Osteoblast (primary cell): ENCODE measurements around the gene MUC5B. TPM values are rescaled to one million over a fixed set of nuclear protein-coding genes. Genes with fewer than 3 reads are reported as not detected.

Experiments
- DNase-seq: peaks from one replicate; pipeline ENCODE4 v3.0.0; 2011; ENCODE audit warnings: low spot score, mixed read lengths; ENCODE audit not compliant: insufficient read length; ENCODE audit errors: missing footprints
- H2AFZ ChIP-seq: 2 replicates; pipeline ENCODE4 v1.6.0; 2011; ENCODE audit warnings: mild to moderate bottlenecking, low read length
- H3K27ac ChIP-seq: 2 replicates; pipeline ENCODE4 v1.5.1; 2011; ENCODE audit warnings: mild to moderate bottlenecking, low read depth, low read length, moderate library complexity
- H3K27me3 ChIP-seq: 2 replicates; pipeline ENCODE4 v1.6.0; 2012; ENCODE audit warnings: mild to moderate bottlenecking, control low read depth, inconsistent platforms, low read length, moderate library complexity; ENCODE audit not compliant: insufficient read depth
- H3K36me3 ChIP-seq: 2 replicates; pipeline ENCODE4 v1.5.1; 2011; ENCODE audit warnings: mild to moderate bottlenecking, low read length, control low read depth, moderate library complexity; ENCODE audit not compliant: insufficient read depth
- H3K4me1 ChIP-seq: 2 replicates; pipeline ENCODE4 v1.5.1; 2011; ENCODE audit warnings: mild to moderate bottlenecking, low read length, control low read depth, moderate library complexity; ENCODE audit not compliant: insufficient read depth
- H3K4me2 ChIP-seq: 2 replicates; pipeline ENCODE4 v1.6.0; 2011; ENCODE audit warnings: mild to moderate bottlenecking, low read length; ENCODE audit not compliant: insufficient read depth
- H3K4me3 ChIP-seq: fragments of 200-600 bp; sonication (generic); 3 replicates; pipeline ENCODE4 v1.5.1; 2012; ENCODE audit warnings: mild to moderate bottlenecking, low read length, inconsistent platforms; ENCODE audit not compliant: insufficient read depth
- H3K79me2 ChIP-seq: 2 replicates; pipeline ENCODE4 v1.6.0; 2012; ENCODE audit warnings: mild to moderate bottlenecking, low read length, control low read depth, inconsistent platforms; ENCODE audit not compliant: insufficient read depth
- H3K9me3 ChIP-seq: 2 replicates; pipeline ENCODE4 v1.5.1; 2011; ENCODE audit warnings: low read depth, low read length, control low read depth
- H4K20me1 ChIP-seq: 2 replicates; pipeline ENCODE4 v1.6.0; 2012; ENCODE audit warnings: mild to moderate bottlenecking, low read length, control low read depth; ENCODE audit not compliant: insufficient read depth
- CTCF ChIP-seq: IDR thresholded peaks from 2 replicates; pipeline ENCODE4 v1.5.1; 2011; ENCODE audit warnings: mild to moderate bottlenecking, low read depth, low read length, moderate library complexity; ENCODE audit errors: extremely low read depth
- total RNA-seq: library from RNA; depleted of rRNA; stranded (reverse); fragments of >200 nt; gene quantifications from 2 replicates; pipeline ENCODE4 v1.2.3, GENCODE V29; 2012

The MUC5B gene
- total RNA-seq, 1 donor: not detected

- peak; percentile 79 for DNase-seq
- no peaks in the 10 kb centered on the region for H3K36me3 ChIP-seq
- H3K9me3 ChIP-seq: no peaks in the 10 kb centered on the region
- H4K20me1 ChIP-seq: no peaks in the 10 kb centered on the region
- no peak overlapping the region for H3K27ac ChIP-seq
- no peak overlapping the region for H3K4me2 ChIP-seq
- H3K79me2 ChIP-seq: no peaks in the 10 kb centered on the region
- no peaks in the 10 kb centered on the region for H3K4me1 ChIP-seq
- no peak overlapping the region for H3K4me3 ChIP-seq
- H2AFZ ChIP-seq: no peak overlapping the region
- H3K27me3 ChIP-seq: no peaks in the 10 kb centered on the region
- TF ChIP-seq CTCF: no peak
These were observed 2.7 kb upstream of the MUC5B start for GRCh38 chr11:1219834-1220815.

GRCh38 chr11:1220941-1221721, 1.7 kb upstream of the MUC5B start:
- Histone ChIP-seq H3K4me3 (no peak overlapping the region), H3K79me2 (no peaks in the 10 kb centered on the region), H3K4me2 (no peak overlapping the region), H3K9me3 (no peaks in the 10 kb centered on the region), H3K27me3 (no peaks in the 10 kb centered on the region), H2AFZ (no peak overlapping the region), H3K36me3 (no peaks in the 10 kb centered on the region), H3K4me1 (no peaks in the 10 kb centered on the region), H4K20me1 (no peaks in the 10 kb centered on the region), H3K27ac (no peak overlapping the region)
- TF ChIP-seq CTCF: no peak
- DNase-seq: peak; percentile 76

- Histone ChIP-seq H3K27me3 (no peaks in the 10 kb centered on the region), H3K36me3 (no peaks in the 10 kb centered on the region), H3K4me1 (no peaks in the 10 kb centered on the region), H2AFZ (no peak overlapping the region), H3K4me2 (no peak overlapping the region), H4K20me1 (no peaks in the 10 kb centered on the region), H3K4me3 (no peak overlapping the region), H3K9me3 (no peaks in the 10 kb centered on the region), H3K27ac (no peak overlapping the region), H3K79me2 (no peaks in the 10 kb centered on the region)
- no peak for TF ChIP-seq CTCF
- DNase-seq: peak; percentile 49
These were observed 986 bp upstream of the MUC5B start for GRCh38 chr11:1221848-1222311.
